ENCODE results near the gene ELL. TPM values are rescaled to one million over a fixed set of nuclear protein-coding genes. Genes with fewer than 3 reads are reported as not detected.
A peak's percentile ranks its signal among the peaks of the same experiment; 100 is the strongest.

Gene ELL
- total and polyA plus RNA-seq, 2 donors from 2014 or later, result 5.7 to 25.2 TPM

DNA sequence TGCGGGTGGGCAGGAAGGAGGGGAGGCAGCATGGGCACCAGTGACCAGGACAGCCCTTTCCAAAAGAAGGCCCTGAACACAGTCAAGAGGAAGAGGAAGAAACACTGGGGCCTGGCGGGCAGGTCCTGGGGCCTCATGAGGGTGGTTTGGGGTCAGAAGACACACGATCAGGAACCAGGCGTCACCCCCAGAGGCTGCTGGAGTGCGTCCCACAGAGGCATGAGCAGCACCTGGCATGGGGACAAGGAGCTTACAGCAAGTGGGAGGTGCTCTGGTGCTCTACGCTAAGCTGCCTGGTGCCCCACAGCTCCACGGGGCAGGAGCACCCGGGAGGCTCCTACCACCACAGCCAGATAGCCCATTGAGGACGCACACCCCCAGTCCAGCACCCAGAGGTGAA lies 20.0 kb downstream of the ELL start:
- Histone ChIP-seq H3K36me3 (ENCODE audit: control insufficient read depth in 2 of 3, insufficient read depth in 3 of 3, low read length in 3 of 3) (no peaks in the 10 kb centered on the region), H3K27me3 (ENCODE audit: control insufficient read depth, insufficient read depth, low read length) (no peaks in the 10 kb centered on the region), H3K9ac (ENCODE audit: low read length in 3 of 3) (peak overlapping the region in 1 of 3 donors; percentile 29), H3K4me1 (ENCODE audit: control insufficient read depth in 2 of 3, insufficient read depth in 2 of 3, low read depth in 1 of 3, low read length in 3 of 3) (peaks cover 0 to 83% (median 80%) of the 10 kb centered on the region in 3 donors), H3K4me3 (ENCODE audit: low read length in 3 of 3) (no peak overlapping the region), H3K27ac (ENCODE audit: low read depth in 2 of 2, low read length in 2 of 2) (peak overlapping the region; percentile 73 to 75), H3K9me3 (ENCODE audit: control insufficient read depth in 2 of 3, insufficient read depth in 1 of 3, low read length in 3 of 3) (no peaks in the 10 kb centered on the region)
- no peak for DNase-seq
- FAIRE-seq, result no peak
- intact Hi-C loops (cut with DNase I), result no loop called here
- TF ChIP-seq, protein P1, sequence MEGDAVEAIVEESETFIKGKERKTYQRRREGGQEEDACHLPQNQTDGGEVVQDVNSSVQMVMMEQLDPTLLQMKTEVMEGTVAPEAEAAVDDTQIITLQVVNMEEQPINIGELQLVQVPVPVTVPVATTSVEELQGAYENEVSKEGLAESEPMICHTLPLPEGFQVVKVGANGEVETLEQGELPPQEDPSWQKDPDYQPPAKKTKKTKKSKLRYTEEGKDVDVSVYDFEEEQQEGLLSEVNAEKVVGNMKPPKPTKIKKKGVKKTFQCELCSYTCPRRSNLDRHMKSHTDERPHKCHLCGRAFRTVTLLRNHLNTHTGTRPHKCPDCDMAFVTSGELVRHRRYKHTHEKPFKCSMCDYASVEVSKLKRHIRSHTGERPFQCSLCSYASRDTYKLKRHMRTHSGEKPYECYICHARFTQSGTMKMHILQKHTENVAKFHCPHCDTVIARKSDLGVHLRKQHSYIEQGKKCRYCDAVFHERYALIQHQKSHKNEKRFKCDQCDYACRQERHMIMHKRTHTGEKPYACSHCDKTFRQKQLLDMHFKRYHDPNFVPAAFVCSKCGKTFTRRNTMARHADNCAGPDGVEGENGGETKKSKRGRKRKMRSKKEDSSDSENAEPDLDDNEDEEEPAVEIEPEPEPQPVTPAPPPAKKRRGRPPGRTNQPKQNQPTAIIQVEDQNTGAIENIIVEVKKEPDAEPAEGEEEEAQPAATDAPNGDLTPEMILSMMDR (IDR thresholded peaks at IDR 0.05; ENCODE audit: borderline replicate concordance, extremely low read depth, insufficient read depth), result no peak

DNA sequence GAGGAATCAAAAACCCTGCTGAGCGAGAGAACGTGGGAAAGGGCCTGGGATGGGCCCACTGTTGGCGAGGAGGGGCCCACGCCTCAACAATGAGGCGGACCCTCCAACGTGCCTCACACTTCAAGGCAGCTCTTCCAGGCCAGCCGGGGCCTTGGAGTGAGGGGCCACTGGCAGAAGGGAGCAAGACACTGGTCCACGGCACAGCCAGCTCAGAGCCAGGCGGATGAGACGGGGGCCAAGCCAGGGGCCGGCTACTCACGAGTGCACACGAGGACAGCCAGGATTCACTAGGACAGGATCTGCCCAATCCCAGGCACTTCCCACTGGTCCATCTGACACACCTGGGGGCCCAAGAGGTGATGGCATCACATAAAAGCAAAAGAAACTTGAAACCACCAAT lies 20.5 kb downstream of the ELL start:
- DNase-seq (no peak), FAIRE-seq (no peak)
- Histone ChIP-seq H3K36me3 (ENCODE audit: control insufficient read depth in 2 of 3, insufficient read depth in 3 of 3, low read length in 3 of 3) (no peaks in the 10 kb centered on the region), H3K27me3 (ENCODE audit: control insufficient read depth, insufficient read depth, low read length) (no peaks in the 10 kb centered on the region), H3K9me3 (ENCODE audit: control insufficient read depth in 2 of 3, insufficient read depth in 1 of 3, low read length in 3 of 3) (no peaks in the 10 kb centered on the region), H3K27ac (ENCODE audit: low read depth in 2 of 2, low read length in 2 of 2) (peak overlapping the region; percentile 73 to 75), H3K4me1 (ENCODE audit: control insufficient read depth in 2 of 3, insufficient read depth in 2 of 3, low read depth in 1 of 3, low read length in 3 of 3) (peaks cover 0 to 83% (median 80%) of the 10 kb centered on the region in 3 donors), H3K9ac (ENCODE audit: low read length in 3 of 3) (no peak overlapping the region), H3K4me3 (ENCODE audit: low read length in 3 of 3) (no peak overlapping the region)
- intact Hi-C loops (cut with DNase I), result no loop called here
- TF ChIP-seq, protein P1 (IDR thresholded peaks at IDR 0.05; ENCODE audit: borderline replicate concordance, extremely low read depth, insufficient read depth), result no peak

DNA sequence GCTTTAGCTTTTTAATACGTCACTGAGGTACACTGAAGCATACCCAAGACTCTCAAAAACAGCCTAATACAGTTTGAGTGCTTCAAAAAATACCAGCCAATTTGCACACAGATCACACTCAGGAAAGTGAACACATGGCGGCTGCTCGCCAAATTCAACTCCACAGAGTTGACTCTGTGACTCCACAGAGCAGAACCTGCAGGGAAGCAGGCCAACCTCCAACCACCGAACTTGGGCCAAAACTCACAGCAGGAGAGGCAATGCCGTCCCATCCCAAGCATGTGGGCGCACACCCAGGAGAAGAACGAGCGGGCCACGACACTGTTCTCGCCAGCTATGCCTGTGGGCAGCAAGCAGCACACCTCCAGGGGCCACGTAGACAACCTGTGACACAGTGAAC lies 21.1 kb downstream of the ELL start:
- intact Hi-C loops (cut with DNase I), result no loop called here
- Histone ChIP-seq H3K4me3 (ENCODE audit: low read length in 3 of 3) (no peak overlapping the region), H3K27me3 (ENCODE audit: control insufficient read depth, insufficient read depth, low read length) (no peaks in the 10 kb centered on the region), H3K9ac (ENCODE audit: low read length in 3 of 3) (peak overlapping the region in 1 of 3 donors; percentile 17), H3K36me3 (ENCODE audit: control insufficient read depth in 2 of 3, insufficient read depth in 3 of 3, low read length in 3 of 3) (no peaks in the 10 kb centered on the region), H3K4me1 (ENCODE audit: control insufficient read depth in 2 of 3, insufficient read depth in 2 of 3, low read depth in 1 of 3, low read length in 3 of 3) (peaks cover 0 to 83% (median 80%) of the 10 kb centered on the region in 3 donors), H3K9me3 (ENCODE audit: control insufficient read depth in 2 of 3, insufficient read depth in 1 of 3, low read length in 3 of 3) (no peaks in the 10 kb centered on the region), H3K27ac (ENCODE audit: low read depth in 2 of 2, low read length in 2 of 2) (peak overlapping the region; percentile 61 to 73)
- FAIRE-seq (no peak), DNase-seq (peak in 1 of 5 donors; percentile 74)
- TF ChIP-seq, protein P1 (IDR thresholded peaks at IDR 0.05; ENCODE audit: borderline replicate concordance, extremely low read depth, insufficient read depth), result no peak

DNA sequence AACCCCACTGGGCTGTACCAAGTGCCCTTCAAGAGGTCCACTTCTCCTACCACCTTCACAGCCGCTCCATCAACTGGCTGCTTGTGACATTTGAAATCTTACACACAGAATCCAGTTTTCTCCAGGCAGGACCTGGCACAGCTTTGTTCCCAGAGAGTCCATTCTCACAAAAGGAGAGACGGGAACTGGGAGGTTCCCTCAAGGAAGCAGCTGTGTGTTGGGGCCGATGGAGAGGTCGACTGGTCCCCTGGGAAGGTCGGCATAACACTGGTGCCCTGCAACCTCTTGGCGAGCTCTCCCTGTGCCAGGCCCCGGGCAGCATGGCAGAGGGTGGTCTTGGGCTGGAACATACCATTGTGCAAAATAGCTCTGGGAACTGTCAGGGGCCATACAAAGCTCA lies 21.5 kb downstream of the ELL start:
- intact Hi-C loops (cut with DNase I), result no loop called here
- H3K4me1 ChIP-seq (ENCODE audit: control insufficient read depth in 2 of 3, insufficient read depth in 2 of 3, low read depth in 1 of 3, low read length in 3 of 3), result peaks cover 0 to 83% (median 80%) of the 10 kb centered on the region in 3 donors
- TF ChIP-seq, protein P1 (IDR thresholded peaks at IDR 0.05; ENCODE audit: borderline replicate concordance, extremely low read depth, insufficient read depth), result no peak
- H3K27me3 ChIP-seq (ENCODE audit: control insufficient read depth, insufficient read depth, low read length), result no peaks in the 10 kb centered on the region
- H3K9me3 ChIP-seq (ENCODE audit: control insufficient read depth in 2 of 3, insufficient read depth in 1 of 3, low read length in 3 of 3), result no peaks in the 10 kb centered on the region
- peak overlapping the region in 1 of 3 donors; percentile 17 for H3K9ac ChIP-seq (ENCODE audit: low read length in 3 of 3)
- H3K4me3 ChIP-seq (ENCODE audit: low read length in 3 of 3), result no peak overlapping the region
- H3K27ac ChIP-seq (ENCODE audit: low read depth in 2 of 2, low read length in 2 of 2), result peak overlapping the region; percentile 61 to 73
- DNase-seq (no peak), FAIRE-seq (no peak)
- no peaks in the 10 kb centered on the region for H3K36me3 ChIP-seq (ENCODE audit: control insufficient read depth in 2 of 3, insufficient read depth in 3 of 3, low read length in 3 of 3)

Data from kidney (tissue), 14 donors.